Liver (tissue), 9 donors: Measurements from ENCODE around the gene NGLY1. TPM values are rescaled to one million over a fixed set of nuclear protein-coding genes. Genes with fewer than 3 reads are reported as not detected.

ENCODE experiments used
- DNase-seq: peaks from one replicate; pipeline ENCODE4 v3.0.0-alpha.2; 2017; ENCODE audit warnings: low spot score
- H3K27ac ChIP-seq, 2 donors: one replicate each; pipeline ENCODE4 v1.7.0; 2013; ENCODE audit warnings: inconsistent platforms in 2 of 2, low read length in 2 of 2, control low read depth in 1 of 2, low read depth in 1 of 2, mild to moderate bottlenecking in 1 of 2
- H3K27me3 ChIP-seq, 4 donors: one replicate each; pipeline versions ENCODE4 v1.6.1 to v1.7.0; 2013; ENCODE audit warnings: low read length in 3 of 4, inconsistent platforms in 1 of 4, mild to moderate bottlenecking in 1 of 4, moderate library complexity in 1 of 4; ENCODE audit not compliant: control insufficient read depth in 4 of 4, insufficient read depth in 4 of 4
- H3K36me3 ChIP-seq, 4 donors: one replicate each; pipeline versions ENCODE4 v1.6.1 to v1.7.0; 2013; ENCODE audit warnings: low read length in 3 of 4, mild to moderate bottlenecking in 3 of 4, low read depth in 1 of 4, moderate library complexity in 1 of 4; ENCODE audit not compliant: control insufficient read depth in 4 of 4, insufficient read depth in 3 of 4
- H3K4me1 ChIP-seq, 4 donors: one replicate each; pipeline versions ENCODE4 v1.6.1 to v1.7.0; 2013; ENCODE audit warnings: low read length in 3 of 4, mild to moderate bottlenecking in 3 of 4, moderate library complexity in 1 of 4; ENCODE audit not compliant: control insufficient read depth in 4 of 4, insufficient read depth in 4 of 4
- H3K4me3 ChIP-seq, 3 donors: one replicate each; pipeline versions ENCODE4 v1.6.1 to v1.7.0; 2013; ENCODE audit warnings: low read length in 3 of 3, control low read depth in 1 of 3, low read depth in 1 of 3, mild to moderate bottlenecking in 1 of 3
- H3K9ac ChIP-seq, 2 donors: one replicate each; pipeline ENCODE4 v1.7.0; 2013; ENCODE audit warnings: low read length in 2 of 2, mild to moderate bottlenecking in 2 of 2, moderate library complexity in 2 of 2, control low read depth in 1 of 2, low read depth in 1 of 2
- H3K9me3 ChIP-seq, 4 donors: one replicate each; pipeline versions ENCODE4 v1.6.1 to v1.7.0; 2013; ENCODE audit warnings: low read length in 3 of 4; ENCODE audit not compliant: control insufficient read depth in 4 of 4
- ATF3 ChIP-seq: IDR thresholded peaks from 2 replicates; pipeline ENCODE4 v1.6.1; 2016; ENCODE audit warnings: antibody characterized with exemption
- EGR1 ChIP-seq, 2 donors: IDR thresholded peaks; 2 replicates each; pipeline ENCODE4 v1.6.1; 2016 to 2018; ENCODE audit warnings: antibody characterized with exemption in 2 of 2, low read depth in 2 of 2
- FOXA1 ChIP-seq: IDR thresholded peaks from 2 replicates; pipeline ENCODE4 v1.6.1; 2016; ENCODE audit warnings: antibody characterized with exemption
- FOXA2 ChIP-seq: IDR thresholded peaks from 2 replicates; pipeline ENCODE4 v1.6.1; 2016; ENCODE audit warnings: antibody characterized with exemption
- GABPA ChIP-seq, 2 donors: IDR thresholded peaks in 1 of 2; conservative IDR thresholded peaks in 1 of 2; 2 replicates each; pipeline ENCODE4 v1.6.1; 2016; ENCODE audit warnings: antibody characterized with exemption in 2 of 2, mild to moderate bottlenecking in 1 of 2, moderate library complexity in 1 of 2
- HNF4A ChIP-seq, 2 donors: conservative IDR thresholded peaks; 2 replicates each; pipeline ENCODE4 v1.6.1; 2016; ENCODE audit warnings: antibody characterized with exemption in 2 of 2, mild to moderate bottlenecking in 2 of 2
- HNF4G ChIP-seq: IDR thresholded peaks from 2 replicates; pipeline ENCODE4 v1.6.1; 2016; ENCODE audit warnings: antibody characterized with exemption
- JUND ChIP-seq, 2 donors: IDR thresholded peaks; 2 replicates each; pipeline ENCODE4 v1.6.1; 2016; ENCODE audit warnings: antibody characterized with exemption in 2 of 2
- MAX ChIP-seq: IDR thresholded peaks from 2 replicates; pipeline ENCODE4 v1.6.1; 2016; ENCODE audit warnings: antibody characterized with exemption
- NR2F2 ChIP-seq: IDR thresholded peaks from 2 replicates; pipeline ENCODE4 v1.6.1; 2016; ENCODE audit warnings: antibody characterized with exemption
- RAD21 ChIP-seq, 2 donors: IDR thresholded peaks; 2 replicates each; pipeline ENCODE4 v1.6.1; 2016; ENCODE audit warnings: antibody characterized with exemption in 2 of 2, mild to moderate bottlenecking in 2 of 2
- RXRA ChIP-seq, 2 donors: IDR thresholded peaks; 2 replicates each; pipeline ENCODE4 v1.6.1; 2017 to 2018; ENCODE audit warnings: antibody characterized with exemption in 2 of 2, mild to moderate bottlenecking in 1 of 2
- SP1 ChIP-seq: IDR thresholded peaks from 2 replicates; pipeline ENCODE4 v1.6.1; 2018; ENCODE audit warnings: antibody characterized with exemption, mild to moderate bottlenecking
- TAF1 ChIP-seq: conservative IDR thresholded peaks from 2 replicates; pipeline ENCODE4 v1.6.1; 2016; ENCODE audit warnings: antibody characterized with exemption, mild to moderate bottlenecking
- YY1 ChIP-seq: IDR thresholded peaks from 2 replicates; pipeline ENCODE4 v1.6.1; 2016; ENCODE audit warnings: antibody characterized with exemption, mild to moderate bottlenecking
- WGBS: extraction: QIAGEN DNeasy Blood & Tissue Kit; methylation state at CpG from one replicate; pipeline ENCODE4 v1.1.7; 2013; 5-methylcytosine and 5-hydroxymethylcytosine counted together
- polyA plus RNA-seq, 2 donors: library from polyadenylated mRNA; stranded (reverse) in 1 of 2; unstranded in 1 of 2; fragments of 200-250 nt in 1 of 2; fragments of >200 nt in 1 of 2; fragmentation: Nextera tagmentation in 1 of 2; extraction: Ambion mirVana in 1 of 2; gene quantifications; one replicate each; pipeline versions ENCODE4 v1.2.1 to v1.2.3, GENCODE V29; 2013 to 2015
- total RNA-seq, 2 donors: library from RNA; depleted of rRNA; stranded (reverse); fragments of >200 nt; gene quantifications; one replicate each; pipeline ENCODE4 v1.2.3, GENCODE V29; 2014
- TF ChIP-seq, protein P1 (sequence below): fragments of 150-350 bp; IDR thresholded peaks from 2 replicates; pipeline ENCODE4 v1.5.1; 2017; ENCODE audit warnings: improper control_type of control experiment, low read depth, low read length; ENCODE audit not compliant: missing input control
- TF ChIP-seq, protein P2 (sequence below): IDR thresholded peaks from 2 replicates; pipeline ENCODE4 v1.6.1; 2016; ENCODE audit warnings: antibody characterized with exemption
- TF ChIP-seq, protein P3 (sequence below): IDR thresholded peaks from 2 replicates; pipeline ENCODE4 v1.6.1; 2016; ENCODE audit warnings: antibody characterized with exemption, mild to moderate bottlenecking
- donor health status: healthy.
- donor health status: healthy.
- donor health status: healthy.
- donor health status: healthy.
- donor health status: healthy.

NGLY1 gene
- total and polyA plus RNA-seq, 4 donors: 13.3 to 31.5 (median 23.9) TPM

DNA sequence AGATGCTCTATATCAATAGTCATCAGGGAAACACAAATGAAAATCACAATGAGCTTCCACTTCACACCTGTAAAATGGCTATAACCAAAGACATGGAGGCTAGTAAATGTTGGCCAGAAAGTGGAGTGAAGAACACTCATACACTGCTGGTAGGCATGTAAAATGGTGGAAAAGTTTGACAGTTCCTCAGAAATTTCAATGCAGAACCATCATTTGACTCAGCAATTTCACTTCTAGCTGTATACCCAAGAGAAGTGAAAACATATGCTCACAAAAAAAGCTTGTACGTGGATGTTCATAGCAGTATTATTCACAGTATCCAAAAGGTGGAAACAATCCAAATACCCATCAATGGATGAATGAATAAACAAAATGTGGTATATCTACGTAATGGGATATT, 99.4 kb downstream of the NGLY1 start:
- H3K4me1 ChIP-seq: no peaks in the 10 kb centered on the region
- 72% methylated on average over 2 of the region's 2 CpGs for WGBS
- no peak for TF ChIP-seq YY1
- TF ChIP-seq FOXA2: no peak
- no peak for TF ChIP-seq SP1
- no peak for TF ChIP-seq FOXA1
- no peak for TF ChIP-seq HNF4A (conservative IDR thresholded peaks at IDR 0.05)
- TF ChIP-seq GABPA (IDR thresholded peaks at IDR 0.05 in 1 of 2, conservative IDR thresholded peaks at IDR 0.05 in 1 of 2): no peak
- TF ChIP-seq, protein P1, sequence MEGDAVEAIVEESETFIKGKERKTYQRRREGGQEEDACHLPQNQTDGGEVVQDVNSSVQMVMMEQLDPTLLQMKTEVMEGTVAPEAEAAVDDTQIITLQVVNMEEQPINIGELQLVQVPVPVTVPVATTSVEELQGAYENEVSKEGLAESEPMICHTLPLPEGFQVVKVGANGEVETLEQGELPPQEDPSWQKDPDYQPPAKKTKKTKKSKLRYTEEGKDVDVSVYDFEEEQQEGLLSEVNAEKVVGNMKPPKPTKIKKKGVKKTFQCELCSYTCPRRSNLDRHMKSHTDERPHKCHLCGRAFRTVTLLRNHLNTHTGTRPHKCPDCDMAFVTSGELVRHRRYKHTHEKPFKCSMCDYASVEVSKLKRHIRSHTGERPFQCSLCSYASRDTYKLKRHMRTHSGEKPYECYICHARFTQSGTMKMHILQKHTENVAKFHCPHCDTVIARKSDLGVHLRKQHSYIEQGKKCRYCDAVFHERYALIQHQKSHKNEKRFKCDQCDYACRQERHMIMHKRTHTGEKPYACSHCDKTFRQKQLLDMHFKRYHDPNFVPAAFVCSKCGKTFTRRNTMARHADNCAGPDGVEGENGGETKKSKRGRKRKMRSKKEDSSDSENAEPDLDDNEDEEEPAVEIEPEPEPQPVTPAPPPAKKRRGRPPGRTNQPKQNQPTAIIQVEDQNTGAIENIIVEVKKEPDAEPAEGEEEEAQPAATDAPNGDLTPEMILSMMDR: no peak
- TF ChIP-seq ATF3: no peak
- TF ChIP-seq NR2F2: no peak
- no peak for TF ChIP-seq RXRA (IDR thresholded peaks at IDR 0.05)
- TF ChIP-seq JUND (IDR thresholded peaks at IDR 0.05): no peak
- no peak for TF ChIP-seq EGR1 (IDR thresholded peaks at IDR 0.05; ENCODE audit: low read depth in 2 of 2)
- no peak for TF ChIP-seq TAF1
- TF ChIP-seq HNF4G: no peak
- TF ChIP-seq, protein P2, sequence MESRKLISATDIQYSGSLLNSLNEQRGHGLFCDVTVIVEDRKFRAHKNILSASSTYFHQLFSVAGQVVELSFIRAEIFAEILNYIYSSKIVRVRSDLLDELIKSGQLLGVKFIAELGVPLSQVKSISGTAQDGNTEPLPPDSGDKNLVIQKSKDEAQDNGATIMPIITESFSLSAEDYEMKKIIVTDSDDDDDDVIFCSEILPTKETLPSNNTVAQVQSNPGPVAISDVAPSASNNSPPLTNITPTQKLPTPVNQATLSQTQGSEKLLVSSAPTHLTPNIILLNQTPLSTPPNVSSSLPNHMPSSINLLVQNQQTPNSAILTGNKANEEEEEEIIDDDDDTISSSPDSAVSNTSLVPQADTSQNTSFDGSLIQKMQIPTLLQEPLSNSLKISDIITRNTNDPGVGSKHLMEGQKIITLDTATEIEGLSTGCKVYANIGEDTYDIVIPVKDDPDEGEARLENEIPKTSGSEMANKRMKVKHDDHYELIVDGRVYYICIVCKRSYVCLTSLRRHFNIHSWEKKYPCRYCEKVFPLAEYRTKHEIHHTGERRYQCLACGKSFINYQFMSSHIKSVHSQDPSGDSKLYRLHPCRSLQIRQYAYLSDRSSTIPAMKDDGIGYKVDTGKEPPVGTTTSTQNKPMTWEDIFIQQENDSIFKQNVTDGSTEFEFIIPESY: no peak
- H3K27ac ChIP-seq: no peak overlapping the region
- H3K36me3 ChIP-seq: no peaks in the 10 kb centered on the region
- H3K9me3 ChIP-seq: no peaks in the 10 kb centered on the region
- H3K27me3 ChIP-seq: peaks cover 0 to 2% (median 0%) of the 10 kb centered on the region in 4 donors
- no peak for DNase-seq
- no peak overlapping the region for H3K9ac ChIP-seq
- H3K4me3 ChIP-seq: no peak overlapping the region

DNA sequence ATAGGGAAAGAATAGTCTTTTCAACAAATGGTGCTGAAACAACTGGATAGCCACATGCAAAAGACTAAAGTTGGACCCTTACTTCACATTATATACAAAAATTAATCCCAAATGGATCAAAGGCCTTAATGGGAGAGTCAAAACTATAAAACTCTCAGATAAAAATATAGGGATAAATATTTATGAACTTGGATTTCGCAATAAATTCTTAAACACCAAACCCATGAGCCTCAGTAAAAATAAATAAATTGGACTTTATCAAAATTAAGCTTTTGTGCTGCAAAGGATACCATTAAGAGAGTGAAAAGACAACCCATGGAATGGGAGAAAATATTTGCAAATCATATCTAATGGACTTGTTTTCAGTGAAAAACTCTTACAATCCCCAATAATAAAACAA, 99.8 kb downstream of the NGLY1 start:
- WGBS: 95% methylated on average over 1 of the region's 1 CpG
- H3K9me3 ChIP-seq: no peaks in the 10 kb centered on the region
- no peak overlapping the region for H3K27ac ChIP-seq
- no peak for DNase-seq
- no peaks in the 10 kb centered on the region for H3K36me3 ChIP-seq
- peaks cover 0 to 1% (median 0%) of the 10 kb centered on the region in 4 donors for H3K27me3 ChIP-seq
- no peak overlapping the region for H3K9ac ChIP-seq
- TF ChIP-seq, protein P1: no peak
- TF ChIP-seq, protein P2: no peak
- TF ChIP-seq RXRA (IDR thresholded peaks at IDR 0.05) (no peak), HNF4A (conservative IDR thresholded peaks at IDR 0.05) (no peak), EGR1 (IDR thresholded peaks at IDR 0.05; ENCODE audit: low read depth in 2 of 2) (no peak), SP1 (no peak), RAD21 (IDR thresholded peaks at IDR 0.05) (no peak), ATF3 (no peak), MAX (no peak), TAF1 (no peak), NR2F2 (no peak), YY1 (no peak), GABPA (IDR thresholded peaks at IDR 0.05 in 1 of 2, conservative IDR thresholded peaks at IDR 0.05 in 1 of 2) (no peak), FOXA1 (no peak), JUND (IDR thresholded peaks at IDR 0.05) (no peak), FOXA2 (no peak), HNF4G (no peak)
- TF ChIP-seq, protein P3, sequence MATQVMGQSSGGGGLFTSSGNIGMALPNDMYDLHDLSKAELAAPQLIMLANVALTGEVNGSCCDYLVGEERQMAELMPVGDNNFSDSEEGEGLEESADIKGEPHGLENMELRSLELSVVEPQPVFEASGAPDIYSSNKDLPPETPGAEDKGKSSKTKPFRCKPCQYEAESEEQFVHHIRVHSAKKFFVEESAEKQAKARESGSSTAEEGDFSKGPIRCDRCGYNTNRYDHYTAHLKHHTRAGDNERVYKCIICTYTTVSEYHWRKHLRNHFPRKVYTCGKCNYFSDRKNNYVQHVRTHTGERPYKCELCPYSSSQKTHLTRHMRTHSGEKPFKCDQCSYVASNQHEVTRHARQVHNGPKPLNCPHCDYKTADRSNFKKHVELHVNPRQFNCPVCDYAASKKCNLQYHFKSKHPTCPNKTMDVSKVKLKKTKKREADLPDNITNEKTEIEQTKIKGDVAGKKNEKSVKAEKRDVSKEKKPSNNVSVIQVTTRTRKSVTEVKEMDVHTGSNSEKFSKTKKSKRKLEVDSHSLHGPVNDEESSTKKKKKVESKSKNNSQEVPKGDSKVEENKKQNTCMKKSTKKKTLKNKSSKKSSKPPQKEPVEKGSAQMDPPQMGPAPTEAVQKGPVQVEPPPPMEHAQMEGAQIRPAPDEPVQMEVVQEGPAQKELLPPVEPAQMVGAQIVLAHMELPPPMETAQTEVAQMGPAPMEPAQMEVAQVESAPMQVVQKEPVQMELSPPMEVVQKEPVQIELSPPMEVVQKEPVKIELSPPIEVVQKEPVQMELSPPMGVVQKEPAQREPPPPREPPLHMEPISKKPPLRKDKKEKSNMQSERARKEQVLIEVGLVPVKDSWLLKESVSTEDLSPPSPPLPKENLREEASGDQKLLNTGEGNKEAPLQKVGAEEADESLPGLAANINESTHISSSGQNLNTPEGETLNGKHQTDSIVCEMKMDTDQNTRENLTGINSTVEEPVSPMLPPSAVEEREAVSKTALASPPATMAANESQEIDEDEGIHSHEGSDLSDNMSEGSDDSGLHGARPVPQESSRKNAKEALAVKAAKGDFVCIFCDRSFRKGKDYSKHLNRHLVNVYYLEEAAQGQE: no peak
- H3K4me3 ChIP-seq: no peak overlapping the region
- H3K4me1 ChIP-seq: no peaks in the 10 kb centered on the region
